ENCODE data around the gene CMSS1. TPM values are rescaled to one million over a fixed set of nuclear protein-coding genes. Genes with fewer than 3 reads are reported as not detected.
A peak's percentile ranks its signal among the peaks of the same experiment; 100 is the strongest.

CMSS1 gene
- total RNA-seq, 4 donors from 2014 or later = 1.8 to 41.2 (median 17.0) TPM

DNA sequence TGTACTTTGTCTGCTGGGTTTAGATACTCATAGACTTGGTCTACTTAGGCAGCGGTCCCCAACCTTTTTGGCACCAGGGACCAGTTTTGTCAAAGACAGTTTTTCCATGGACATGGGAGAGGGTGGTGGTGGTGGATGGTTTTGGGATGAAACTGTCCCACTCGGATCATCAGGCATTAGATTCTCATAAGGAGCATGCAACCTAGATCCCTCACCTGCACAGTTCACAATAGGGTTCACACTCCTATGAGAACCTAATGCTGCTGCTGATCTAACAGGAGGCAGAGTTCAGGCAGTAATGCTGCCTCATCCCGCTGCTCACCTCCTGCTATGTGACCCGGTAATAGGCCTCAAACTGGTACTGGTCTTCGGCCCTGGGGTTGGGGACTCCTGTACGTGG lies 45.3 kb downstream of the CMSS1 start:
- no peaks in the 10 kb centered on the region for H3K27me3 ChIP-seq
- no peak for DNase-seq
- H3K36me3 ChIP-seq = no peaks in the 10 kb centered on the region
- H3K4me1 ChIP-seq = peaks cover 9 to 12% of the 10 kb centered on the region in 2 donors
- intact Hi-C loops (cut with DNase I; ENCODE audit: low total_unique reads) = no loop called here
- H3K9me3 ChIP-seq = no peaks in the 10 kb centered on the region
- TF ChIP-seq POLR2A (IDR thresholded peaks at IDR 0.05) = no peak
- TF ChIP-seq CTCF (IDR thresholded peaks at IDR 0.05) = no peak
- H3K27ac ChIP-seq = peak overlapping the region in 1 of 2 donors; percentile 85
- H3K4me3 ChIP-seq = no peak overlapping the region

- Histone ChIP-seq H3K4me3 (no peak overlapping the region), H3K4me1 (peaks cover 12 to 14% of the 10 kb centered on the region in 2 donors), H3K36me3 (no peaks in the 10 kb centered on the region), H3K27ac (no peak overlapping the region), H3K9me3 (no peaks in the 10 kb centered on the region), H3K27me3 (no peaks in the 10 kb centered on the region)
- intact Hi-C loops (cut with DNase I; ENCODE audit: low total_unique reads) = no loop called here
- TF ChIP-seq CTCF (IDR thresholded peaks at IDR 0.05) = no peak
- no peak for TF ChIP-seq POLR2A (IDR thresholded peaks at IDR 0.05)
- DNase-seq = no peak
Observed at GRCh38 chr3:99863588-99863987, 45.9 kb downstream of the CMSS1 start.

GRCh38 chr3:99864289-99864688 lies 46.6 kb downstream of the CMSS1 start:
- H3K27me3 ChIP-seq = no peaks in the 10 kb centered on the region
- peaks cover 12 to 14% of the 10 kb centered on the region in 2 donors for H3K4me1 ChIP-seq
- H3K9me3 ChIP-seq = no peaks in the 10 kb centered on the region
- no peak for DNase-seq
- H3K27ac ChIP-seq = peak overlapping the region; percentile 17 to 98
- intact Hi-C loops (cut with DNase I; ENCODE audit: low total_unique reads) = no loop called here
- no peak for TF ChIP-seq CTCF (IDR thresholded peaks at IDR 0.05)
- TF ChIP-seq POLR2A (IDR thresholded peaks at IDR 0.05) = no peak
- H3K4me3 ChIP-seq = no peak overlapping the region
- H3K36me3 ChIP-seq = no peaks in the 10 kb centered on the region

DNA sequence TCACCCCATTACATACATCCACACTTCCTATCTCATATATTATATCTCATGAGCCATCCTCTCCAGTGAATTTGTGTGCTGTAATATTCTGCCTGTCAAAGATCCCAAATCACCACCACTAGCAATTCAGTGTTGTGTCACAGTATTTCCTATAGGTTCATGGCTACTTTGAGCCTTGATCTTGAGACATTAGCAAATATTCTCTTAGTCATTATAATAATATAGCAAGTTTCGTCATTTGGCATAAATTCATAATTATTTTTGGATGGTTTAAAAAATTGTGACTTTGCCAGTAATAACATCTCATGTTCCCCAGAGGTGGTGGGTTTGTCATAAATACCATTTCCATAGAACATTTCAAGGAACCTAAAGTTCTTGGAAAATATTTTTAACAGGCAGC lies 47.7 kb downstream of the CMSS1 start:
- intact Hi-C loops (cut with DNase I; ENCODE audit: low total_unique reads) = no loop called here
- no peaks in the 10 kb centered on the region for H3K36me3 ChIP-seq
- peaks cover 12 to 14% of the 10 kb centered on the region in 2 donors for H3K4me1 ChIP-seq
- H3K4me3 ChIP-seq = no peak overlapping the region
- no peaks in the 10 kb centered on the region for H3K9me3 ChIP-seq
- no peak for TF ChIP-seq POLR2A (IDR thresholded peaks at IDR 0.05)
- no peak for TF ChIP-seq CTCF (IDR thresholded peaks at IDR 0.05)
- no peak for DNase-seq
- H3K27me3 ChIP-seq = no peaks in the 10 kb centered on the region
- H3K27ac ChIP-seq = peak overlapping the region; percentile 95 to 98

DNA sequence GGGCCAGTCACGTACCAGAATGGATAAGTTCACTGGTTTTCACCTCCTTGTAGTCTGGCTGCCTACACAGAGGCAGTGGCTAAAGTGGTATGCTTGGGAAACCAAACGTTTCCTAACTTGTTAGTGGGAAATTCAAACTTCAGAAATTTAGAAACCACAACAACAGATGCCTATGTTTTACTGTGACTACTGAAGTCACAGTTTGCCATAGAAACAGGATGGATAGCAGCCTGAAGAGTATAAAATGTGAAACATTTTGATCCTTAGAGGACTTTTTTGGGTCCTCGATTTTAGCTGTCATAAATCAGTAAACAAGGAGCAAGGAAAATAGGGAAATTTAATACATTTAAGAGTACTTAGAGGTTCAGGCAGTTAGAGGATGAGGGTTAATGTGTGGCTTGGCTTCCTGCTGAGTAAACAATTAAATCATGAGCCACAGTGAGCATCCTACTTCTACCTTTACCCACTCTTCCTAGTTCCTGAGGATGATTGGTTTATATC lies 48.6 kb downstream of the CMSS1 start:
- intact Hi-C loops (cut with DNase I; ENCODE audit: low total_unique reads) = no loop called here
- Histone ChIP-seq H3K4me3 (no peak overlapping the region), H3K36me3 (no peaks in the 10 kb centered on the region), H3K27ac (peak overlapping the region; percentile 95 to 98), H3K4me1 (peaks cover 12 to 18% of the 10 kb centered on the region in 2 donors), H3K9me3 (no peaks in the 10 kb centered on the region), H3K27me3 (no peaks in the 10 kb centered on the region)
- no peak for TF ChIP-seq POLR2A (IDR thresholded peaks at IDR 0.05)
- no peak for TF ChIP-seq CTCF (IDR thresholded peaks at IDR 0.05)
- no peak for DNase-seq

Data from uterus (tissue), 4 donors.